ENCODE results near the gene SVOPL.

The SVOPL gene

GRCh38 chr7:138564365-138564764, 136.8 kb downstream of the SVOPL start:
- TF ChIP-seq FOXM1 (IDR thresholded peaks at IDR 0.05; ENCODE audit: borderline replicate concordance, low read depth) (no peak), TAF1 (IDR thresholded peaks at IDR 0.05; ENCODE audit: low read depth) (no peak), ZBTB7A (IDR thresholded peaks at IDR 0.05; ENCODE audit: low read depth) (no peak), TEAD4 (IDR thresholded peaks at IDR 0.05) (no peak), RAD21 (IDR thresholded peaks at IDR 0.05; ENCODE audit: low read depth) (no peak), EP300 (IDR thresholded peaks at IDR 0.05; ENCODE audit: borderline replicate concordance) (no peak), EGR1 (IDR thresholded peaks at IDR 0.05) (no peak), NFIC (IDR thresholded peaks at IDR 0.05) (no peak), CREB1 (IDR thresholded peaks at IDR 0.05; ENCODE audit: low read depth) (no peak), USF1 (IDR thresholded peaks at IDR 0.05) (no peak), YY1 (IDR thresholded peaks at IDR 0.05; ENCODE audit: low read depth) (no peak), REST (IDR thresholded peaks at IDR 0.05; ENCODE audit: low read depth) (no peak), CEBPB (IDR thresholded peaks at IDR 0.05) (no peak), TCF12 (IDR thresholded peaks at IDR 0.05; ENCODE audit: low read depth) (no peak)

- TF ChIP-seq EGR1 (IDR thresholded peaks at IDR 0.05), result no peak
- no peak for TF ChIP-seq CEBPB (IDR thresholded peaks at IDR 0.05)
- no peak for TF ChIP-seq TCF12 (IDR thresholded peaks at IDR 0.05; ENCODE audit: low read depth)
- TF ChIP-seq TAF1 (IDR thresholded peaks at IDR 0.05; ENCODE audit: low read depth), result no peak
- no peak for TF ChIP-seq YY1 (IDR thresholded peaks at IDR 0.05; ENCODE audit: low read depth)
- no peak for TF ChIP-seq FOXM1 (IDR thresholded peaks at IDR 0.05; ENCODE audit: borderline replicate concordance, low read depth)
- no peak for TF ChIP-seq CREB1 (IDR thresholded peaks at IDR 0.05; ENCODE audit: low read depth)
- no peak for TF ChIP-seq MAX (IDR thresholded peaks at IDR 0.05)
- TF ChIP-seq RAD21 (IDR thresholded peaks at IDR 0.05; ENCODE audit: low read depth), result no peak
- TF ChIP-seq EP300 (IDR thresholded peaks at IDR 0.05; ENCODE audit: borderline replicate concordance), result no peak
- no peak for TF ChIP-seq USF1 (IDR thresholded peaks at IDR 0.05)
- no peak for TF ChIP-seq REST (IDR thresholded peaks at IDR 0.05; ENCODE audit: low read depth)
- no peak for TF ChIP-seq TEAD4 (IDR thresholded peaks at IDR 0.05)
- no peak for TF ChIP-seq NFIC (IDR thresholded peaks at IDR 0.05)
- no peak for TF ChIP-seq ZBTB7A (IDR thresholded peaks at IDR 0.05; ENCODE audit: low read depth)
Observed at GRCh38 chr7:138563808-138564207, 137.4 kb downstream of the SVOPL start.

GRCh38 chr7:138559448-138559847, 141.7 kb downstream of the SVOPL start:
- TF ChIP-seq TEAD4 (IDR thresholded peaks at IDR 0.05), result no peak
- no peak for TF ChIP-seq TCF12 (IDR thresholded peaks at IDR 0.05; ENCODE audit: low read depth)
- no peak for TF ChIP-seq MAX (IDR thresholded peaks at IDR 0.05)
- TF ChIP-seq EP300 (IDR thresholded peaks at IDR 0.05; ENCODE audit: borderline replicate concordance), result no peak
- no peak for TF ChIP-seq USF1 (IDR thresholded peaks at IDR 0.05)
- no peak for TF ChIP-seq CREB1 (IDR thresholded peaks at IDR 0.05; ENCODE audit: low read depth)
- no peak for TF ChIP-seq ZBTB7A (IDR thresholded peaks at IDR 0.05; ENCODE audit: low read depth)
- TF ChIP-seq FOXM1 (IDR thresholded peaks at IDR 0.05; ENCODE audit: borderline replicate concordance, low read depth), result no peak
- no peak for TF ChIP-seq RAD21 (IDR thresholded peaks at IDR 0.05; ENCODE audit: low read depth)
- TF ChIP-seq TAF1 (IDR thresholded peaks at IDR 0.05; ENCODE audit: low read depth), result no peak
- no peak for TF ChIP-seq NFIC (IDR thresholded peaks at IDR 0.05)
- TF ChIP-seq REST (IDR thresholded peaks at IDR 0.05; ENCODE audit: low read depth), result no peak
- TF ChIP-seq CEBPB (IDR thresholded peaks at IDR 0.05), result no peak
